Measurements from ENCODE around the gene SDF4.

Gene SDF4

DNA sequence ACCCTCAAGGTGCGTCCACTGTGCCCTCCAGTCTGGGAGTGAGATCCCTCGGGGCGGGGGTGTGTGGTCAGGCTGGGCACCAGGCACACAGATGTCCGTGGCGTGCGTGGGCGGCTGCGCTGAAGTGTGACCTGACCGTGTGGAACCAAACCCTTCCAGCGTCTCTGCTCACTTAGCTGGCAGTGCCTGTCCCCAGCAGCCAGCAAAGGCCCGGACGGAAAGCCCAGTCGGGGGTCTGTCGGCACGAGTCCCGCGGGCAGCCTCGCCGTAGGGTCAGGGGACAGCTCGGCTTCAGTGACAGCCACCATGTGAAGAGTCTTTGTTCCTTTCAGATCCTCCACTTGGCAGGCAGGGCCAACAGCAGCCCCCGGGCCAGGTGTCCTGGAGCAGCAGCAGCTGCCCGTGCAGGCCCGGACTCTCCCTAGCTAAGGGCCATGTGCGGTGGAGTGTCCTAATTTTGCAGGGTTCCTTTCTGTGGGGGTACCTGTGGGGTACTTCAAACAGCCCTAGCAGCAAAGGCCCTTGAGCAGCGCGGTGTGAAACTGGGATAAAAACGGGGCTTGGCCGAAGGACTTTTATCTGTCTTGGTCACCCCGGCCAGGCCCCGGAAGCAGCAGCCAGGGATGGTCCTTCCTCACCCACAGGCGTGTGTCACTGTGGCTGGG, 46.6 kb downstream of the SDF4 start:
- H3K4me3 ChIP-seq (ENCODE audit: low read depth, low read length), result no peak overlapping the region
- no peak for DNase-seq (ENCODE audit: low read depth)
- TF ChIP-seq, protein P1, sequence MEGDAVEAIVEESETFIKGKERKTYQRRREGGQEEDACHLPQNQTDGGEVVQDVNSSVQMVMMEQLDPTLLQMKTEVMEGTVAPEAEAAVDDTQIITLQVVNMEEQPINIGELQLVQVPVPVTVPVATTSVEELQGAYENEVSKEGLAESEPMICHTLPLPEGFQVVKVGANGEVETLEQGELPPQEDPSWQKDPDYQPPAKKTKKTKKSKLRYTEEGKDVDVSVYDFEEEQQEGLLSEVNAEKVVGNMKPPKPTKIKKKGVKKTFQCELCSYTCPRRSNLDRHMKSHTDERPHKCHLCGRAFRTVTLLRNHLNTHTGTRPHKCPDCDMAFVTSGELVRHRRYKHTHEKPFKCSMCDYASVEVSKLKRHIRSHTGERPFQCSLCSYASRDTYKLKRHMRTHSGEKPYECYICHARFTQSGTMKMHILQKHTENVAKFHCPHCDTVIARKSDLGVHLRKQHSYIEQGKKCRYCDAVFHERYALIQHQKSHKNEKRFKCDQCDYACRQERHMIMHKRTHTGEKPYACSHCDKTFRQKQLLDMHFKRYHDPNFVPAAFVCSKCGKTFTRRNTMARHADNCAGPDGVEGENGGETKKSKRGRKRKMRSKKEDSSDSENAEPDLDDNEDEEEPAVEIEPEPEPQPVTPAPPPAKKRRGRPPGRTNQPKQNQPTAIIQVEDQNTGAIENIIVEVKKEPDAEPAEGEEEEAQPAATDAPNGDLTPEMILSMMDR (IDR thresholded peaks at IDR 0.05; ENCODE audit: low read depth, low read length, missing control alignments), result no peak

DNA sequence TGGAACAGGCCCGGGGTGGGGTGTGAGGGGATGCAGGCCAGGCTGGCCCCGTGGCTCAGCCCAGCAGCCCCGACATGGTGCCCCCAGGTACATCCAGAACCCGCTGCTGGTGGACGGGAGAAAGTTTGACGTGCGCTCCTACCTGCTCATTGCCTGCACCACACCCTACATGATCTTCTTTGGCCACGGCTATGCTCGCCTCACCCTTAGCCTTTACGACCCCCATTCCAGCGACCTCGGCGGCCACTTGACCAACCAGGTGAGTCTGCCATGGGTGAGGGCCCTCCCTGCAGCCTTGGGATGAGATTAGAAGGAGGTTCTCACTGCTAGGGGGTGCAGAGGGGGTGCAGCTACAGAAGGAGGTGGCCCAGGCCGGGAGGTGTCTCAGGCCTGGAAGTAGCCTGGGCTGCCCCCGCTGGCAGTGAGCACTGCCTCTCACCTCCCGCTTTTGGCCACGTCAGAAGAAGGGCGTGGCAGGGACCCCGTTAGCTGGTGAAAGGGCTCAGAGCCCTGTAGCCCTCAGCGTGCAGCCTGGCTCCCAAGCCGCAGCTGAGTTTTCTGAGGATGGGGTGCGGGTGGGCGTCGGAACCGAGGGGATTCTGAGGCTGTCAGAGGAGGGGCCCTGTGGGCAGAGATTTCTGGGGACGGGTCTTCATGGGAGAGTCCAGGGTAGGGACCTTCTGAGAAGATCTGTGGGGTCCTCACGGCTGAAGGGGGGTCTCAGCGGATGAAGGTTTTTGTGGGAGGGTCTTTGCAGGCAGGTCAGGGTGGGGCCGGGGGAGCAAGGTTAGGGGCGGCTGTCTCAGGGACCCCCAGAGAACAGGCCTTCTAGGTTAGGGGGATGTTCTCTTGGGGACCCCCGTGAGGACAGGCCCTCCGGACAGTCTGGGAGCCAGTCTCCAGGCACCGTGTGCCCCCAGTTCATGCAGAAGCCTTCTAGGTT, 47.7 kb downstream of the SDF4 start:
- TF ChIP-seq, protein P1 (IDR thresholded peaks at IDR 0.05; ENCODE audit: low read depth, low read length, missing control alignments), result no peak
- DNase-seq (ENCODE audit: low read depth), result no peak
- no peak overlapping the region for H3K4me3 ChIP-seq (ENCODE audit: low read depth, low read length)

DNA sequence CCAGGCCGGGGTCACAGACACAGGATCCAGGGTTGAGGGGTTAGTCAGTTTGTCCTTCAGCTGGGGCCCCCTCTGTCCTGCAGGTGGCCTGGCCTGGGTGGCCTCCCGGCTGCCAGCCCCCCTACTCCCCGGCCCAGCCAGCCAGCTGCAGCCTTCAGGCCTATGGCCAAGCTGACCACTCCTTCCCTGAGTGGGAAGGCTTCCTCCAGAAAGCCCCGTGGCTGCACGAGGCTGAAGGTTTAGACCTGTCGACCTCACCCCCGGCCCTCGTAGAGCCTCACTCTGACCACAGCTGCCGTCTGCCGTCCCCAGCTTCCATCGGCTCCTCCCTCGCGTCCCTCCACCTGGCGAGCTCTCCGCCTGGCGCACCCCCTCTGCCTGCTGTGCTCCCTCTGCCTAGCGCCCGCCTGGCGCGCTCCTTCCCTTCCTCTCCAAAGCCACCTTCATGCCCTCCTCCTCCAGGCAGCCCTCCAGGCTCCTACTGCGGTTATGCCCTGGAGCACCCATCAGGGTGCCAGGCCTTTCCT, 48.5 kb downstream of the SDF4 start:
- no peak overlapping the region for H3K4me3 ChIP-seq (ENCODE audit: low read depth, low read length)
- TF ChIP-seq, protein P1 (IDR thresholded peaks at IDR 0.05; ENCODE audit: low read depth, low read length, missing control alignments), result no peak
- DNase-seq (ENCODE audit: low read depth), result no peak

DNA sequence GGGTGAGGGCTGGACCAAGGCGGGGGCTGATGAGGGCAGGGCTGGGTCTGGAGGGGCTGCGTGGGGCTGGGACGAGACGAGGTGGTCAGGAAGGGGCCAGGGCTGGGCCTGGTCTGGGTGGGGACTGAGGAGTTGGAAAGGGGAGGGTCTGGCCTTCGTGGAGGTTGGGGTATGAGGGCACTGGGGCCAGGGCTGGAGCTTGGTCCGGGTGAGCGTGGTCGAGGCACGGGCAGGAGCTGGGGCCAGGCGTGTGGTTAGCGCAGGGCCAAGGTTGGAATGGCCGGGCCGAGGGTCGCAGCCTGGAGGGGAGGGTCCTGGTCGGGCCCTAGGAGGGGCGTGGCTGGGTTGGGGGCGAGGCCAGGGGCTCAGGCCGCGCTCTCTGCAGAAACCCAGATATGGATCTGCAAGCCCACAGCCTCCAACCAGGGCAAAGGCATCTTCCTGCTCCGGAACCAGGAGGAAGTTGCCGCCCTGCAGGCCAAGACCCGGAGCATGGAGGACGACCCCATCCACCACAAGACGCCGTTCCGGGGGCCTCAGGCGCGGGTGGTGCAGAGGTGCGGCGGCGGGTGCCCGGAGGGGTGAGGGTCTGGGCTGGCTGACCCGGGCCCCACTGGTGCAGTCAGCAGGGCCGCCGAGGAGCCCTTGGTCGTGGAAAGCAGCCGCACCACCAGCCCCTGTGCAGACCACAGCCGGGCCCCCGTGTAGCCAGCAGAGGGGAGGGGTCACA, 49.1 kb downstream of the SDF4 start:
- TF ChIP-seq, protein P1 (IDR thresholded peaks at IDR 0.05; ENCODE audit: low read depth, low read length, missing control alignments), result no peak
- no peak for DNase-seq (ENCODE audit: low read depth)
- no peak overlapping the region for H3K4me3 ChIP-seq (ENCODE audit: low read depth, low read length)

DNA sequence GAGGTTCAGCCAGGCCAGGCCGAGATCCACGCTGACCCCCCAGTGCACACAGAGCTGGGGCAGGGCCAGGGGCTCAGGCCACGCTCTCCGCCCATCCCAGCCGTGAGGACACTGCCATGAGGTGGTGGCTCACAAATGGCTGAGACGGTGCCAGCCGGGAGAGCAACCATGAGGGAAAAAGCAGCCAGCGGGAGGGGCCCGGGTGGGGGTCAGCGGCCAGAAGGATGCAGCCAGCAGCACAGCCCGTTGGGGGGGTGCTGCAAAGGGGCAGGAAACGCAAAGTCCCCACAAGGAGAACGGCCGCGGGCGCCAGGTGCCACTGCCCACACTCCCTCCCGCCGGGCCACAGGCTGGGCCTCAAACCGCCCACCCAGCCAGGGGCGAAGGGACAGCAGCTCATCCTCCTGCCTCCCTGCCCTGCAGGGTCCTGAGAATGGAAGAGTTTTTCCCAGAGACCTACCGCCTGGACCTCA, 49.8 kb downstream of the SDF4 start:
- no peak overlapping the region for H3K4me3 ChIP-seq (ENCODE audit: low read depth, low read length)
- no peak for DNase-seq (ENCODE audit: low read depth)
- TF ChIP-seq, protein P1 (IDR thresholded peaks at IDR 0.05; ENCODE audit: low read depth, low read length, missing control alignments), result no peak

DNA sequence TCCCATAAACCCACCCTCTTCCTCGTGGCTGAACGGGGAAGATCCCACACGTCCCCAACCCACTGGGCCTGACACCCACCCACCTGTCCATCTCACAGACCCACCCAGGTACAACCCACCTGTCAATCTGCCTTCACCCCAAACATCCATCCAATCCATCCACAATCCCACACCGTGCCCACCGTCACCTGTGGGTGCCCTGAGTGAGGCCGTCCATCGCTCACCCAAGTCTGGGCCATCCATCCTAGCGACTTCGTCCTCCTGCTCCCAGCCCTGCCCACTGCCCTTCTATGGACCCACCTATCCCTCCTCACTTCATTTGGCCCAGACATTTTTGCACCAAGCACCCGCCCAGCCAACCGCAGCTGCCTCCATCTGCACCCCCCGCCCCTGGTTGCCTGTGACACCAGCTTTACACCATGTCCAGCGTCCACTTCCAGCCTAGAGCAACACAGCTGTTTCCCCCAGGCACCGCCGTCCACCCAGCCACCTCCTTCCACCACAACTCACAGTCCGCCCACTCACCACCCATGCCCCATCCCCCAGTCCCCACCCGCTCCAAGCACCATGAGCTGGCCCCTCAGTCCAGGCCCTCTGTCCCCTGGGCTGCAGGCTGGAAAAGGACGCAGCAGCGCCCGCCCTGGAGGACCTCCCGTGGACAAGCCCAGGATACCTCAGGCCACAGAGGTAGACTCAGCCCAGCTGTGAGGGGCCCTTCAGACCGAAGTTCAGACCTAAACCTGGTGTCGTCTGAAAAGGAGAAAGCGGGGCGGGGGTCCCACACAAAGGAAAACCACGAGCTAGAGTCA, 50.5 kb downstream of the SDF4 start:
- H3K4me3 ChIP-seq (ENCODE audit: low read depth, low read length), result no peak overlapping the region
- TF ChIP-seq, protein P1 (IDR thresholded peaks at IDR 0.05; ENCODE audit: low read depth, low read length, missing control alignments), result no peak
- DNase-seq (ENCODE audit: low read depth), result no peak

Data from GM12864 (cell line).